SIG-M5 treated with dmso at 0.1 percent for 504 hours (cell line): Measurements from ENCODE around the gene NPC1.
"Not testable (repeated sequence)": the region's sequence is repeated elsewhere in the genome, so short reads cannot be mapped to it uniquely, and the experiment has no call there.

Experiments used
- DNase-seq: peaks from one replicate; lab custom pipeline; 2025; ENCODE audit not compliant: unreplicated experiment; lab: John Stamatoyannopoulos, UW

NPC1 gene

DNA sequence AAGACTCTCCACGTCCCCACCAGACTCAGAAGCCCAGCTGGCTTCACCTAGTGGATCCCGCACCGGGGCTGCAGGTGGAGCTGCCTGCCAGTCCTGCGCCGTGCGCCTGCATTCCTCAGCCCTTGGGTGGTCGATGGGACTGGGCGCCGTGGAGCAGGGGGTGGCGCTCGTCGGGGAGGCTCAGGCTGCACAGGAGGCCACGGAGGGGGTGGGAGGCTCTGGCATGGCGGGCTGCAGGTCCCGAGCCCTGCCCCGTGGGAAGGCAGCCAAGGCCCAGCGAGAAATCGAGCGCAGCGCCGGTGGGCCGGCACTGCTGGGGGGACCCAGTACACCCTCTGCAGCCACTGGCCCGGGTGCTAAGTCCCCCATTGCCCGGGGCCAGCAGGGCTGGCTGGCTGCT lies 8.8 kb downstream of the NPC1 start:
- not testable (repeated sequence) for DNase-seq

GRCh38 chr18:23575309-23575651 lies 11.0 kb downstream of the NPC1 start:
- DNase-seq = no peak

- DNase-seq = no peak
These were observed 11.5 kb downstream of the NPC1 start for GRCh38 chr18:23574611-23575308.

GRCh38 chr18:23573626-23574431 lies 12.5 kb downstream of the NPC1 start:
- no peak for DNase-seq

DNA sequence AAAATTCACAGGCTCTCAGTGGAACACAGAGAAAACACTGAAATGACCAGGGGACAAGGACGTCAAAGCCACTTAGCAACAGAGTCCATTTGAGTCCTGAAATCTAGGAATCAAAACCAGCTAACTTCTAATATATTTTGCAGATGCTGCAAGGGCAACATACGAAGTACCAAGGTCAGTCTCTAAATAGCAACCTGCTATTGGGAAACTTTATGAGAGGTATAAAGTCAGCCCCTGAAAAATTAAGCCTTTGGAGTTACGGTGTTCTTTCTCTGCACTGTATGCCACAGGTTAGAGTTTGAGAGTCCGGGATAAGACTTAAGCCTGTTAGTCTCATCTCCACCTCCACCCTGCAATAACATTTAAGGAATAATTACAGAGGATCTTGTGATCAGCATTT lies 13.3 kb downstream of the NPC1 start:
- DNase-seq = no peak

DNA sequence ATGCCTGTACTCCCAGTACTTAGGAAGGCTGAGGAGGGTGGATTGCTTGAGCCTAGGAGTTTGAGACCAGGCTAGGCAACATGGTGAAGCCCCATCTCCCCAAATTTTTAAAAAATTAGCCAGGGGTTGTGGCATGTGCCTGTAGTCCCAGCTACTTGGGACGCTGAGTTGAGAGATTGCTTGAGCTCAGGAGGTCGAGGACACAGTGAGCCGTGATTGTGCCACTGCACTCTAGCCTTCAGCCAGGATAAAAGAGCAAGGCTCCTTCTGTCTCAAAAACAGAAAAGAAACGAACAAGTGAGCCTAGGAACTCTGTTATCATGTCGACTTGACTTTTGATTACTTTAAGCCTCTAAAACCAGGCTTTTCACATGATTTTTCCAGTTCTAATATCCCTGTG lies 13.7 kb downstream of the NPC1 start:
- DNase-seq = no peak

- DNase-seq = no peak
These were observed 14.3 kb downstream of the NPC1 start for GRCh38 chr18:23572012-23572411.

DNA sequence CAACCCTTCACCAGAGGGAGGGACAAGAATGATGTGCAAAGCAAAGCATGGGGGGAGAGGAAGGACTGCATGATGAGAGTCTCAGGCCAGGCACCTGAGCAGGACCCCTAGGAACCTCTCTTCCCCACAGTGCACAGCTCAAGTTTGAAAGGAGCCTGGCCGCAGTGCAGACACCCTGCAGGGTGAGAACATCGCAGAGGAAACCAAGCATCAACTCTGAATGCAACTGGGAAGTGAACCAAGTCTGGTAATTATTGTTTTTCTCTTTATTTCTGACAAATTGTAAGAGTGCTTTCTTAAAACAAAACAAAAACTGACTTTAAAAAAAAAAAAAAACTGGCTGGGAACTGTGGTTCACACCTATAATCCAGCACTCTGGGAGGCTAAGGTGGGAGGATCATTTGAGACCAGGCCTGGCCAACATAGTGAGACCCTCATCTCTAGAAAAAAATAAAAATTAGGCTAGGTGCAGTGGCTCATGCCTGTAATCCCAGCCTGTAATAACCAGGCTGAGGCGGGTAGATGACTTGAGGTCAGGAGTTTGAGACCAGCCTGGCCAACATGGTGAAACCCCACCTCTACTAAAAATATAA lies 15.3 kb downstream of the NPC1 start:
- DNase-seq = no peak

DNA sequence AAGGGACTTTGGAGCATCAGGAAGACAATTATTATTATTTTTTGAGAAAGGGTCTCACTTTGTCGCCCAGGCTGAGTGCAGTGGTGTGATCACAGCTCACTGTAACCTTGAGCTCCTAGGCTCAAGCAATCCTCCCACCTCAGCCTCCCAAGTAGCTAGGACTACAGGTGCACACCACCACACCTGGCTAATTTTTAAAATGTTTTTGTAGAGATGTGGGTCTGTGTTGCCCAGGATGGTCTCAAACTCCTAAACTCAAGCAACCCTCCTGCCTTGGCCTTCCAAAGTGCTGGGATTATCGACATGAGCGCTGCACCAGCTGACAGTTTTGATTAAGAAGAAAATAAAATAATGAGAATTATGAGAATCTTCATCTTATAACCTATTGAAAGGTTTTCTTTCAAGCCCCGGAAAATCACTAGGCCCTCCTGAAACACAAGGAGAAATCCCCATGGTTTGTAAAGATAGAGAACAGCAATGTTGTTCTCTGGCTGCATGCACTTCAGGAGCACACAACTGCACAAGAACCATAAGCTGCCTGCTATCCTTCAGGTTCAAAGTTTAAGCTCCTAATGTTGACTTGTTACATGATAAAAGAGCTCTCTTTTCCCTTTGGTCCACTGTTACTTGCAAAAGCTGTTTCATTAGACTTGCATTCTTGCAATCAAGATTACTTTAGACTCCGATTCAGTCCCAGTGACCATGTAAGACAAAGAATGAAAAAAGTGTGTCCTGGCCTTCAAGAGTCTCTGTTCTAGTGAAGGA lies 16.8 kb downstream of the NPC1 start:
- DNase-seq = no peak

GRCh38 chr18:23568281-23569138 lies 17.8 kb downstream of the NPC1 start:
- no peak for DNase-seq

DNA sequence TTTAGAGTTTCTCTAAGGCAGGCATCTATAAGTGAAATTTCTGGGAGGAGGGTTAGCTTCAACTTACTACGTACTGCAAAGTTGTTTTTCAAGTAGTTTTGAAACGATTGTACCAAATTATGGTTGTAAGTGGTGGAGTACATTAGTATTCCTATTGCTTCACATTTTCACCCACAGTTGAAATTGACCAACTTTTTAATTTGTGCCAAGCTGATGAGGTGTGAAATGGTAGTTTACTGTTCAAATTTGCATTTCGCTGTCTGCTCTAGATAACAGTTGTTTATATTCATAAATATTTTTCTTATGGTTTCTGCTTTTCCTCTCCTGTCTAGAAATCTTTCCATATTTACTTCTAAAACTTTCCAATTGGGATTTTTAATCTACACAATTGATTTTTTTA lies 18.6 kb downstream of the NPC1 start:
- no peak for DNase-seq

DNA sequence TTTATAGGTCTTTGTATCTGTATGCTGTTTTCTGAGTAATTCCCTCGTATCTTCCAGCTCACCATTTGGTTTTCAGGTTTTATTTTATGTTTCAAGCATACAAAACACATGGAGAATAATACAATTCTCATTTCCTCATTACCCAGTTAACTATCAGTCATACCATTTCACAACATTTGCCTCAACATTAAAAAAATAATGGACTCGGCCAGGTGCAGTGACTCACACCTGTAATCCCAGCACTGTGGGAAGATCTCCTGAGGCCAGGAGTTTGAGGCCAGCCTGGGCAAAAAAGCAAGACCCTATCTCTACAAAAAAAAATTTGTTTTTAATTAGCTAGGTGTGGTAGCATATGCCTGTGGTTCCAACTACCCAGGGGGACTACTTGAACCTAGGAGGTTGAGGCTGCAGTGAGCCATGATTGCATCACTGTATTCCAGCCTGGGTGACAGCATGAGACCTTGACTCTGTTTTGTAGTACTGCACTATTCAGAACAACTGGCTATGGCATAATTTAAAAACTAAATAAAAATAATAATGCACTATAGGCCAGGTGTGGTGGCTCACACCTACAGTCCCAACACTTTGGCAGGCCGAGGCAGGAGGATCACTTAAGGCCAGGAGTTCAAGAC lies 20.3 kb downstream of the NPC1 start:
- no peak for DNase-seq

DNA sequence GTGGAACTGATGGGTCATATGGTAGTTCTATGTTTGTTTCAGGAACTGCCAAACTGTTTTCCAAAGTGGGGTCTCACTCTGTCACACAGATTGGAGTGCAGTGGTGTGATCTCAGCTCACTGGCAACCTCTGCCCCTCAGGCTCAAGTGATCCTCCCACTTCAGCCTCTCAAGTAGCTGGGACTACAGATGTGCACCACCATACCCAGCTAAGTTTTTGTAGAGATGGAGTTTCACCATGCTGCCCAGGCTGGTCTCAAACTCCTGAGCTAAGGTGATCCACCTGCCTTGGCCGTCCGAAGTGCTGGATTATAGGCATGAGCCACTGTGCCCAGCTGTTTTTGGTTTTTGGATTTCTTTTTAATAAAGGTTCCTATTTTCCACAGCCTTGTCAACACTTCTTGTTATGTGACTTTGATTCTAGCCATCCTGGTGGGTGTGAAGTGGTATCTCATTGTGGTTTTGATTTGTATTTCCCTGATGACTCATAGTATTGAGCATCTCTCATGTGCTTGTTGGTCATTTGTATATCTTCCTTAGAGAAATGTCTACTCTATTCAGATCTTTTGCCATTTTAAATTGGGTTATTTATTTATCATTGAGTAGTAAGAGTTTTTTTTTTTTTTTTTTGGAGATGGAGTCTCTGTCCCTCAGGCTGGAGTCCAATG lies 22.8 kb downstream of the NPC1 start:
- no peak for DNase-seq

GRCh38 chr18:23560186-23560585 lies 26.1 kb downstream of the NPC1 start:
- DNase-seq = no peak

DNA sequence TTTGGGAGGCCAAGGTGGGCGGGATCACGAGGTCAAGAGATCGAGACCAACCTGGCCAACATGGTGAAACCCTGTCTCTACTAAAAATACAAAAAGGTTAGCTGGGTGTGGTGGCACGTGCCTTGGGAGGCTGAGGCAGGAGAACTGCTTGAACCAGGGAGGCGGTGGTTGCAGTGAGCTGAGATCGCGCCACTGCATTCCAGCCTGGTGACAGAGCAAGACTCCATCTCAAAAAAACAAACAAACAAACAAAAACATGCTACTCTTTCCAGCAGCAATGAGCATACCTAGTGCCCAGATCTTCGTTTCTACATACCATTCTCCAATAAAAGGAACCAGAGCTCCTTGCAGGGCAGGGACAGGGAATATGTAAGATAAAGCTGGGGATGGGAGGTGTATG lies 28.8 kb downstream of the NPC1 start:
- not testable (repeated sequence) for DNase-seq

- no peak for DNase-seq
These were observed 30.0 kb downstream of the NPC1 start for GRCh38 chr18:23556145-23556780.

DNA sequence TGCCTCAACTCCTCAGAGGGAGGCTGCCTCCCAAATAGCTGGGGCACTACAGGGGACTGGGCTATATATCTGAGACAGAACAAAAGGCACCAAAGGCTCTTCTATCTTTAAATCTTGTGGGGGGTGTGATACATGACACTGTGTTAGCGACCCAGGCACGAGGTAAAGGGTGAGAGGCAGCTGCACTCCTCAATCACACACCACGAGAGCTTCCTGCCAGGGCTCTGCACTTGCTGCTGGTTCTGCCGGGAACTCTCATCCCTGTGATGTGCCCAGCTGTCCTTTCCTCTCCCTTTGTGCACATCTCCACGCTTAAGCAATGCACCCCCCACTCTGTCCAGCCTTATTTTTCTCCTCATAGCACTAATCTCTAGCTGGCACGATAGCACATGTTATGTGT lies 32.4 kb downstream of the NPC1 start:
- no peak for DNase-seq

GRCh38 chr18:23552505-23552904 lies 33.8 kb downstream of the NPC1 start:
- DNase-seq = no peak

- no peak for DNase-seq
These were observed 34.3 kb downstream of the NPC1 start for GRCh38 chr18:23551978-23552377.
